ENCODE data around the gene BCR.

Gene BCR

DNA sequence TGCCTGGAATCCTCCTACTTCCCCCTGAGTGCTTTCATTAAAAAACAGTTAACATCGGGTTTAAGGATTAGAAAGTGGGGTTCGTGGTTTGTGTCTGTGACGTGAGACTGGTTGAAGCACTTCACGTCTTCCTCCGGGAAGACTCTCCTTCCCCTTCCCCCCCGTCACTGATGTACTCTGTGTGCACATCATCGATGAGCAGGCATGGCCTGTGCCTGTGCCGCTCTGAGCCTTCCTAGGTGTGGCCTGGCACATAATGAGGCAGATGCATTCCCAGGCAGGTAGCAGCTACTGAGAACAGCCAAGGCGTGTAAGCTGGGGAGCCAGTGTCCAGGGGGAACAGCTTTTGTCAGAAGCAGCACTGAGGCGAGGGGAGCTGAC is 93.8 kb downstream of the BCR start:
- no peak overlapping the region for H3K27ac ChIP-seq (ENCODE audit: insufficient read depth, low read length, poor library complexity, severe bottlenecking)
- peaks cover 39% of the 10 kb centered on the region for H3K36me3 ChIP-seq (ENCODE audit: control insufficient read depth, insufficient read depth, low read length)
- H3K9me3 ChIP-seq (ENCODE audit: control insufficient read depth, low read length) = no peaks in the 10 kb centered on the region
- H3K4me1 ChIP-seq (ENCODE audit: control insufficient read depth, insufficient read depth, low read length, poor library complexity, severe bottlenecking) = no peaks in the 10 kb centered on the region
- H3K4me3 ChIP-seq (ENCODE audit: insufficient read depth, low read depth, low read length, poor library complexity, severe bottlenecking) = no peak overlapping the region
- no peaks in the 10 kb centered on the region for H3K27me3 ChIP-seq (replicated peaks; ENCODE audit: control insufficient read depth, insufficient read depth, low read length, poor library complexity, severe bottlenecking)
- DNase-seq = no peak

DNA sequence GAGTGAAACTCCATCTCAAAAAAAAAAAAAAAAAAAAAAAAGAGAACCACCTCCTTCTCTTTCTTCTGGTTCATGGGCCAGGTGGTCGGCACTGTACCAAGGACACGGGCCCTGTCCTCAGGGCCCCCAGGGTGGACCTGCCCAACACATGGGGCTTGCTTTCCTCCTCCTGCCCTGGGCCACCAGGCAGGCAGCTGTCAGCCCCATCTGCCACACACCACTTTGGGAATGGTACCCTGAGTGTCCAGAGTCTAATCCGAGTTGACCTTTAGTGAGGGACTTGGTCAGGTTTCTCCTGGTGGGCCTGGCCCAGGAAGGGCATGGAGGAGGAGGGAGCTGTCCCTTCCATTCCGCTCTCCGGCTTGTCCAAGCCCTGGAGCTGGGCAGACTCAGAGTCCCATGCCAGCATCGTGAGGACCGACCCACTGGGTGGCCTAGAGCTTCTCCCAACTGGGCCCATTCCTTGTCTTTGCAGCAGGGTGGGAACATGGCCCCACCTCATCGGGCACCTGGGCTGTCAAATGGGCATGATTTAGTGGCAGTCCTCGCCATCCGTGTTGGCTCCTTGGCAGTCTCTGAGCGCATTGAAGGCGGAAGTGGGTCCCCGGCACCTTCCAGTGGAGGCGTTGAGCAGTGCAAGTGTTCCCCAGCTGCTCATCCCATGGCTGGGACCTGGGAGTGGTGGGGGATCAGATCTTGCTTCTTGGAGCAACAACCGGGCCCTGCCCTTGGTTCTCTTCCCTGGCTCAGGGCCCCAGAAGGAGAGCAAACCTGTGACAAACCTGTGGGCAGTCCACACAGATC is 94.8 kb downstream of the BCR start:
- H3K27ac ChIP-seq (ENCODE audit: insufficient read depth, low read length, poor library complexity, severe bottlenecking) = no peak overlapping the region
- H3K27me3 ChIP-seq (replicated peaks; ENCODE audit: control insufficient read depth, insufficient read depth, low read length, poor library complexity, severe bottlenecking) = no peaks in the 10 kb centered on the region
- DNase-seq = no peak
- no peaks in the 10 kb centered on the region for H3K9me3 ChIP-seq (ENCODE audit: control insufficient read depth, low read length)
- H3K4me3 ChIP-seq (ENCODE audit: insufficient read depth, low read depth, low read length, poor library complexity, severe bottlenecking) = no peak overlapping the region
- H3K4me1 ChIP-seq (ENCODE audit: control insufficient read depth, insufficient read depth, low read length, poor library complexity, severe bottlenecking) = no peaks in the 10 kb centered on the region
- peaks cover 32% of the 10 kb centered on the region for H3K36me3 ChIP-seq (ENCODE audit: control insufficient read depth, insufficient read depth, low read length)

DNA sequence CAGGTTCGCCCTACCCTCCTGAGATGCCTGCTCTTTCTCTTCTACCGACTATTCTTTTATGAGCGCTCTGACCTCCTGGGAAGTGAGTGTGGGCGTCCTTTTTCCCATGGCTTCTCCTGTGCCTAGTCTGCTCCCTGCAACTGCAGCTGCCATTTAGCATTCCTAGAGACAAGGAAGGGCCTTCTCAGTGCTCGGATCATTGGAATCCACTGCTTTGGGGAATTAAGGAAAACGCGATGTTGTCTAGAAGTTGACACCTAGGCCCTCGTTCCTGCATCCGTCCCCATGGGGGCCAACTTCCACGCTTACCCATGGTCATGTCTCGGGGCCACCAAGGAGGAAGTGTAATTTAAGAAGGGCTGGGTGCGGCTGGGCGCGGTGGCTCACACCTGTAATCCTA is 95.4 kb downstream of the BCR start:
- no peaks in the 10 kb centered on the region for H3K9me3 ChIP-seq (ENCODE audit: control insufficient read depth, low read length)
- H3K27me3 ChIP-seq (replicated peaks; ENCODE audit: control insufficient read depth, insufficient read depth, low read length, poor library complexity, severe bottlenecking) = no peaks in the 10 kb centered on the region
- no peak overlapping the region for H3K27ac ChIP-seq (ENCODE audit: insufficient read depth, low read length, poor library complexity, severe bottlenecking)
- DNase-seq = no peak
- no peaks in the 10 kb centered on the region for H3K4me1 ChIP-seq (ENCODE audit: control insufficient read depth, insufficient read depth, low read length, poor library complexity, severe bottlenecking)
- peaks cover 31% of the 10 kb centered on the region for H3K36me3 ChIP-seq (ENCODE audit: control insufficient read depth, insufficient read depth, low read length)
- no peak overlapping the region for H3K4me3 ChIP-seq (ENCODE audit: insufficient read depth, low read depth, low read length, poor library complexity, severe bottlenecking)

DNA sequence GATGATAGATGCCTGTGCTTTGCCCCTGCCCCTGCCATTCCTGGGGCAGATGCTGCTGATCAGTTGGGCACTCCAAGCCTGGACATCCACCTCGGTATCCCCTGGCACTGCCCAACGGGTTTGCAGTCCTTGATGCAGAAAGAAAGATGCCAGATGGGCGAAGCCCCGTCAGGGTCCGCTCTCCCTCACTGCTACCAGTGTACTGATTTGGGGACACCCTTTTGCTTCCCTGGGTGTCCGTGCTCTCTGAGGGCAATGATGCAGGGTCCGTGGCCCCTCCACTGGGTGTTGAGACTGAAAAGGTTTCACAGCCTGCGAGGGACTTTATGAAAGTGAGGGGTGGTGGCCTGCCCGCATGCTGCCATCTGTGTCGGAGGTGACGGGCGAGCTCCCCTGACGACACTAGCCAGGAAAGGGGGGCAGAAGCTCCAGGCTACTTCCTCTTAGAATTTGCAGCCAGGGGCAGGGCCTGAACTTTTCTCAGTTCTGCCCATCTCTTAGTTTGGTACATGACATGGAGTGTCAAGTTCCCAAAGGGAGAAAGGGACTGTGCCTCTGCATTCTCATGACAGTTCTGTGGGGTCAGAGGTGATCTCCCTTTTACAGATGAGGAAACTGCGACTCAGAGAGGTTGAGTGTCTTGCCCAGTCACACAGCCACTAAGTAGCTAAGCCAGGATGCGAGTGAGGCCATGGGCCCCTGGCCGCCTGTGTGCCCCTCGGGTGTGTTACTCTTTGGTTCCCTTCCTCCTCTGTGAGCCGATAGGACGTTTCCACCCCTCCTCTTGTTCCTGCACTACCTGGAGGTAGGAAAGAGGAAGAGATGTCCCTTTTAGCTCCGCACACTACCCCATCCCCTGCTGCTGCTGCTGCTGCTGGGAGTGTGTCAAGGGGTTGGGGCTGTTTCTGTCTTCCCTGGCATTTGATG is 96.6 kb downstream of the BCR start:
- H3K4me3 ChIP-seq (ENCODE audit: insufficient read depth, low read depth, low read length, poor library complexity, severe bottlenecking) = no peak overlapping the region
- peaks cover 26% of the 10 kb centered on the region for H3K36me3 ChIP-seq (ENCODE audit: control insufficient read depth, insufficient read depth, low read length)
- H3K4me1 ChIP-seq (ENCODE audit: control insufficient read depth, insufficient read depth, low read length, poor library complexity, severe bottlenecking) = peaks cover 6% of the 10 kb centered on the region
- no peaks in the 10 kb centered on the region for H3K27me3 ChIP-seq (replicated peaks; ENCODE audit: control insufficient read depth, insufficient read depth, low read length, poor library complexity, severe bottlenecking)
- no peaks in the 10 kb centered on the region for H3K9me3 ChIP-seq (ENCODE audit: control insufficient read depth, low read length)
- DNase-seq = no peak
- no peak overlapping the region for H3K27ac ChIP-seq (ENCODE audit: insufficient read depth, low read length, poor library complexity, severe bottlenecking)

DNA sequence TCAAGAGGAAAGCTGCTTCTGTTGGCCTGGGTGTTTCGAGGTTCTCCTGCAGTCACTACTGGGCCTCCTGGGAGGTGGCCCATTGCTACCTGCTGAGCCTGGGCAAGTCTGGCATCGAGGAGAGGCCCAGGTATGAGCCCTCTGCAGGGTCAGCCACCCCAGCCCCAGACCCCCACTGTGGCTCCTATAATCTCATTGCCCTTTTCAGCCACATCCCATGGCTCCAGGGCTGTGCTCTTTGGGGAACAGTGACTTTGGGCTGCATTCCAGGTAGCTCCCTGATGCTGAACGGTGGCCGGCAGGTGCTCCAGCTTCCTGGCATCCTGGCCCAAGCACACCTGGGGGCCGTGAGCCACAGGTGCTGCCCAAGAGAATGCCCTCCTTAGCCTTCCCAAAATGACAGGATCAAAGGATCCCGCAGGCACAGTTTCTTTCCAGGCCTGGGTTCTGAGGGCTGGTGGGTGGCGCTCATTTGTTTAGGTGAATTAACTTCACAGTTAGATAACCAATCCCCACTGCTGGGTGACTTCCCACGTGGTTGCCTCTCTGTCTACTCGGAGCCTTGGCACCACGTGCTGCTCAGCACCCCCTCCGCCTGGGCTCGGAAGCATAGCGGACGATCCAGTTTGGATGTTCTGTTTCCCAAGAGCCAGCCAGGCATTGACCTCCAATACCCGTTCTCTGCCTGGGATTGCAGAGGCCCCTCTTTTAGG is 97.4 kb downstream of the BCR start:
- no peak for DNase-seq
- Histone ChIP-seq H3K4me3 (ENCODE audit: insufficient read depth, low read depth, low read length, poor library complexity, severe bottlenecking) (no peak overlapping the region), H3K27ac (ENCODE audit: insufficient read depth, low read length, poor library complexity, severe bottlenecking) (no peak overlapping the region), H3K36me3 (ENCODE audit: control insufficient read depth, insufficient read depth, low read length) (peaks cover 19% of the 10 kb centered on the region), H3K27me3 (replicated peaks; ENCODE audit: control insufficient read depth, insufficient read depth, low read length, poor library complexity, severe bottlenecking) (no peaks in the 10 kb centered on the region), H3K9me3 (ENCODE audit: control insufficient read depth, low read length) (no peaks in the 10 kb centered on the region), H3K4me1 (ENCODE audit: control insufficient read depth, insufficient read depth, low read length, poor library complexity, severe bottlenecking) (peaks cover 6% of the 10 kb centered on the region)

DNA sequence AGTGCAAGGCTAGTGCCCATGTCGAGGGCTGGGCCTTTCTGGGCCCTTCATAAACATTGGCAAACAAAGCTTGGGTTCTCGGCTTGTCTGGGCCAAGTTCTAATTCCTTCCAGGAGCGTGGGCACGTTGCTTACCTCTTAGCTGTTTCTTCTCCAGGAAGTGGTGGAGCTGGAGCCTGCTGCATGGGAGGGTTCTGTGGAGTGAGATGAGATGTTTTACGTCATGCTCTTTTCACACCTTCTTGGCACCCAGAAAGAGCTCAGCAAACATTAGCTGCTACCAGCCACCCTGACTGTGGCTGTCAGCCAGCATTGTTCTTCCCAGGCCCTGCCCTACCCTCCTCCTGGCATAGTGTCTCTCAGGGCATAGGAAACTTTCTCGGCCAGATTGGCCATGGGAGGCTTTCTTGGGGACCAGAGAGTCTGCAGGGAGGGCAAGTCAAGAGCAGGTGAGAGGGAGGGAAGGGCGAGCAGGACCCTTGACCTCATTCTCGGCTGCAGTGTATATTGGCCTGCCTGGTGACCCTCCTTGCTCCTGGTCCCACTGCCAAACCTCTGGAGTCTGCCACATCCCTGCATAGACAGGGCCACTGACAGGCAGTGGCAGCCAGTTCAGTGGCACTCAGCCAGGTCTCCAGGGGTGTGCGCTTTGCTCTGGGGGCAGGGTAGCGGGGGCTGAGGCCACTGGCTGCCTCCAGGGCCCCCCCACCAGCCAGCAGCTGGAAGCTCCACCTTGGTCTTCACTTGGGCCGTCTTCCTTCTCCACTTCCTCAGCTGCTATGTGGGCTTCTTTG is 98.8 kb downstream of the BCR start:
- DNase-seq = peak in 1 of 3 donors; percentile 17
- H3K27me3 ChIP-seq (replicated peaks; ENCODE audit: control insufficient read depth, insufficient read depth, low read length, poor library complexity, severe bottlenecking) = no peaks in the 10 kb centered on the region
- H3K4me3 ChIP-seq (ENCODE audit: insufficient read depth, low read depth, low read length, poor library complexity, severe bottlenecking) = no peak overlapping the region
- H3K27ac ChIP-seq (ENCODE audit: insufficient read depth, low read length, poor library complexity, severe bottlenecking) = no peak overlapping the region
- H3K36me3 ChIP-seq (ENCODE audit: control insufficient read depth, insufficient read depth, low read length) = peaks cover 15% of the 10 kb centered on the region
- H3K4me1 ChIP-seq (ENCODE audit: control insufficient read depth, insufficient read depth, low read length, poor library complexity, severe bottlenecking) = peaks cover 6% of the 10 kb centered on the region
- H3K9me3 ChIP-seq (ENCODE audit: control insufficient read depth, low read length) = no peaks in the 10 kb centered on the region

DNA sequence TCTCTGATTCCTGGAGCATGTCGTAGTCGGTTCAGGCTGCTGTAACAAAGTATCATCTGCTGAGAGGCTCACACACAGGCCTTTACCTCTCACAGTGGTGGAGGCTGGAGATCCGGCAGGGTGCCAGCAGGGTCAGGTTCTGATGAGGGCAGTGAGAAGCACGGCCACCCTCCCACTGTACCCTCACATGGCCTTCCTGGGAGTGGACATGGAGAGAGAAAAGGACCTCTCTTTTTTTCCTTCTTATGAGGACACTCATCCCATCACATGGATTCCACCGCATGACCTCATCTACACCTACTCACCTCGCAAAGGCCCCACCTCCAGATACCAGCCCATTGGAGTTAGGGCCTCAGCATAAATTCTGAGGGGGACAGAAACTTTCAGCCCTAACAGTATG is 99.5 kb downstream of the BCR start:
- Histone ChIP-seq H3K27ac (ENCODE audit: insufficient read depth, low read length, poor library complexity, severe bottlenecking) (no peak overlapping the region), H3K36me3 (ENCODE audit: control insufficient read depth, insufficient read depth, low read length) (peaks cover 17% of the 10 kb centered on the region), H3K4me3 (ENCODE audit: insufficient read depth, low read depth, low read length, poor library complexity, severe bottlenecking) (no peak overlapping the region), H3K27me3 (replicated peaks; ENCODE audit: control insufficient read depth, insufficient read depth, low read length, poor library complexity, severe bottlenecking) (no peaks in the 10 kb centered on the region), H3K9me3 (ENCODE audit: control insufficient read depth, low read length) (no peaks in the 10 kb centered on the region), H3K4me1 (ENCODE audit: control insufficient read depth, insufficient read depth, low read length, poor library complexity, severe bottlenecking) (peaks cover 6% of the 10 kb centered on the region)
- no peak for DNase-seq

DNA sequence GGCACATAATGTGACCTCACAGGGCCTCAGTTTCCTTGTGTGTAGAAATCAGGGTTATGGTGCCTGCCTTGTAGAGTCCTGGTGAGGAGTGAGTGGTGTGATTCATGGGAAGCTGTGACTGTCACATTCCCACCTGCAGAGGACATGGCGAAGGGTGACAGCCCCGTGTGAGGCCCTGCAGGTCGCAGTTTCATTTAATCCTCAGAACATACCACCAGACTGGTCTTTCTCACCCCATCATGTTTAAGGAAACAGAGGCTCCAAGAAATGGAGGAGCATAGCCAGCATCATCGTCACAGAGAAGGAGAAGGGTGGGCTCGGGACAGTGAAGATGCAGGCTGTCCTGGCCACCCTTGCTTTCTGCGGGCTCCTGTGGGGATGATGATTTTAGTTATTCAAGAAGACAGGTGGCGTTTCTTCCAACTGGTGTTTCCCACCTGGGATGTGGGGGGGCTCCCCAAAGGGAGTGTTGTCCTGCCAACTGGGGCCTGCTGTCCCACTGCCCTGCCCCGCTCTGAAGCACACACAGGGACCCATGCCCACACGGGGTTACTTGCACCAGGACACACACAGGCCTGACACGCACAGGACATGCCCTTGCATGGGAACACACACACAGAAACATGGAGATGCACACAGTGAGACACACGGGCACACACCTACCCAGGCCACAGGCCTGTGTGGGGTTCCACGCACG is 100.2 kb downstream of the BCR start:
- H3K27me3 ChIP-seq (replicated peaks; ENCODE audit: control insufficient read depth, insufficient read depth, low read length, poor library complexity, severe bottlenecking) = no peaks in the 10 kb centered on the region
- no peak overlapping the region for H3K4me3 ChIP-seq (ENCODE audit: insufficient read depth, low read depth, low read length, poor library complexity, severe bottlenecking)
- no peak overlapping the region for H3K27ac ChIP-seq (ENCODE audit: insufficient read depth, low read length, poor library complexity, severe bottlenecking)
- H3K4me1 ChIP-seq (ENCODE audit: control insufficient read depth, insufficient read depth, low read length, poor library complexity, severe bottlenecking) = peaks cover 6% of the 10 kb centered on the region
- H3K9me3 ChIP-seq (ENCODE audit: control insufficient read depth, low read length) = no peaks in the 10 kb centered on the region
- peaks cover 25% of the 10 kb centered on the region for H3K36me3 ChIP-seq (ENCODE audit: control insufficient read depth, insufficient read depth, low read length)
- no peak for DNase-seq

DNA sequence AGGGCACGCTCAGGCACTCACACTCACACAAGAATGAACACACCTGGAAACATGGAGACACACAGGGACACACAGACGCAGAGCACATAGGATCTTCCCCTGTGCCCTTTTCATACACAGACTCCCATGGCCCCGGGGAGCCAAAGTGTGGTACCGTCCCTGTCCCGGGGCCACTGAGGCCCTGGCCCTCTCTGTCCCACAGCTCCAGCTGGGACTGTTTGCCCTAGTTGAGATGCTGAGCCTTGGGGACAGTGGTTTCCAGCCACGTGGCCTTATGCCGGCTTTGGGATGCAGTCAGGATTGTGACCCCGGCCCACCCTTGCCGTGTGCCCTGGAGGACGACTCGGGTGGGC is 100.7 kb downstream of the BCR start:
- Histone ChIP-seq H3K27ac (ENCODE audit: insufficient read depth, low read length, poor library complexity, severe bottlenecking) (no peak overlapping the region), H3K36me3 (ENCODE audit: control insufficient read depth, insufficient read depth, low read length) (peaks cover 30% of the 10 kb centered on the region), H3K27me3 (replicated peaks; ENCODE audit: control insufficient read depth, insufficient read depth, low read length, poor library complexity, severe bottlenecking) (no peaks in the 10 kb centered on the region), H3K4me1 (ENCODE audit: control insufficient read depth, insufficient read depth, low read length, poor library complexity, severe bottlenecking) (peaks cover 6% of the 10 kb centered on the region), H3K4me3 (ENCODE audit: insufficient read depth, low read depth, low read length, poor library complexity, severe bottlenecking) (no peak overlapping the region), H3K9me3 (ENCODE audit: control insufficient read depth, low read length) (no peaks in the 10 kb centered on the region)
- DNase-seq = no peak

All from effector memory CD4-positive, alpha-beta T cell (primary cell).